Measurements from ENCODE around the gene APOL4. TPM values are rescaled to one million over a fixed set of nuclear protein-coding genes. Genes with fewer than 3 reads are reported as not detected.
"Not testable (repeated sequence)": the region's sequence is repeated elsewhere in the genome, so short reads cannot be mapped to it uniquely, and the experiment has no call there.

Gene APOL4
- total and polyA plus RNA-seq, 5 experiments from 2014 or later: not detected

- H3K4me1 Mint-ChIP-seq: peaks cover 8 to 33% (median 15%) of the 10 kb centered on the region in 4 donors
- POLR2A ChIA-PET: no interaction called here
- peaks cover 0 to 4% (median 3%) of the 10 kb centered on the region in 3 donors for H3K36me3 Mint-ChIP-seq
- H3K27ac Mint-ChIP-seq: peak overlapping the region in 1 of 10 donors; percentile 20
- no peak overlapping the region for H3K4me3 Mint-ChIP-seq
- H3K9me3 Mint-ChIP-seq: peaks cover 0 to 13% (median 0%) of the 10 kb centered on the region in 9 donors
- ATAC-seq: no peak
- no peak for DNase-seq
- peaks cover 2 to 19% (median 8%) of the 10 kb centered on the region in 5 donors for H3K27me3 Mint-ChIP-seq
Observed at GRCh38 chr22:36213586-36213985, 12.0 kb upstream of the APOL4 start.

GRCh38 chr22:36212901-36213300 lies 11.3 kb upstream of the APOL4 start:
- H3K27ac Mint-ChIP-seq: peak overlapping the region in 1 of 10 donors; percentile 20
- ATAC-seq: no peak
- POLR2A ChIA-PET: no interaction called here
- peaks cover 2 to 18% (median 8%) of the 10 kb centered on the region in 5 donors for H3K27me3 Mint-ChIP-seq
- H3K4me1 Mint-ChIP-seq: peaks cover 8 to 32% (median 15%) of the 10 kb centered on the region in 4 donors
- no peak overlapping the region for H3K4me3 Mint-ChIP-seq
- peaks cover 0 to 4% (median 3%) of the 10 kb centered on the region in 3 donors for H3K36me3 Mint-ChIP-seq
- H3K9me3 Mint-ChIP-seq: peaks cover 0 to 13% (median 0%) of the 10 kb centered on the region in 9 donors
- DNase-seq: no peak

- ATAC-seq: peak; percentile 43 to 47
- Mint-ChIP-seq H3K4me1 (peaks cover 8 to 35% (median 15%) of the 10 kb centered on the region in 4 donors), H3K9me3 (peaks cover 0 to 13% (median 0%) of the 10 kb centered on the region in 9 donors), H3K4me3 (peak overlapping the region in 6 of 10 donors; percentile 28 to 64 (median 46)), H3K27me3 (peaks cover 2 to 18% (median 8%) of the 10 kb centered on the region in 5 donors), H3K27ac (peak overlapping the region in 1 of 10 donors; percentile 43), H3K36me3 (peaks cover 0 to 4% (median 3%) of the 10 kb centered on the region in 3 donors)
- POLR2A ChIA-PET: interaction anchor here (0.6 to 1.0 kb wide), 2 partner anchors 16 to 318 kb away, joined by 3 to 6 read pairs; partner anchors contain the start of gene EIF3D
- DNase-seq: no peak
Observed at GRCh38 chr22:36211237-36211861, 9.7 kb upstream of the APOL4 start.

- POLR2A ChIA-PET: no interaction called here
- H3K4me3 Mint-ChIP-seq: no peak overlapping the region
Observed at GRCh38 chr22:36210224-36210623, 8.6 kb upstream of the APOL4 start.

GRCh38 chr22:36209488-36209908 lies 7.9 kb upstream of the APOL4 start:
- H3K4me1 Mint-ChIP-seq: peaks cover 9 to 47% (median 15%) of the 10 kb centered on the region in 4 donors
- POLR2A ChIA-PET, H3K4me3 Mint-ChIP-seq, DNase-seq, ATAC-seq, H3K36me3 Mint-ChIP-seq, H3K27ac Mint-ChIP-seq: not testable (repeated sequence)
- H3K27me3 Mint-ChIP-seq: peaks cover 0 to 17% (median 9%) of the 10 kb centered on the region in 5 donors
- peaks cover 0 to 13% (median 0%) of the 10 kb centered on the region in 9 donors for H3K9me3 Mint-ChIP-seq

More at GRCh38 chr22:36210224-36210623, 8.6 kb upstream of the APOL4 start:
- peaks cover 0 to 13% (median 0%) of the 10 kb centered on the region in 9 donors for H3K9me3 Mint-ChIP-seq
- H3K27me3 Mint-ChIP-seq: peaks cover 0 to 15% (median 5%) of the 10 kb centered on the region in 5 donors
- peaks cover 0 to 4% (median 3%) of the 10 kb centered on the region in 3 donors for H3K36me3 Mint-ChIP-seq
- DNase-seq (no peak), ATAC-seq (no peak)
- H3K27ac Mint-ChIP-seq: peak overlapping the region in 2 of 10 donors; percentile 28 to 29
- H3K4me1 Mint-ChIP-seq: peaks cover 8 to 42% (median 15%) of the 10 kb centered on the region in 4 donors

GRCh38 chr22:36208914-36209313 lies 7.3 kb upstream of the APOL4 start:
- Mint-ChIP-seq H3K4me3 (no peak overlapping the region), H3K9me3 (peaks cover 0 to 13% (median 0%) of the 10 kb centered on the region in 9 donors), H3K27me3 (peaks cover 0 to 22% (median 7%) of the 10 kb centered on the region in 5 donors), H3K4me1 (peaks cover 10 to 52% (median 15%) of the 10 kb centered on the region in 4 donors), H3K27ac (peak overlapping the region in 1 of 10 donors; percentile 16), H3K36me3 (peaks cover 0 to 4% (median 3%) of the 10 kb centered on the region in 3 donors)
- POLR2A ChIA-PET: no interaction called here
- ATAC-seq: no peak
- DNase-seq: no peak

- POLR2A ChIA-PET: no interaction called here
- DNase-seq (no peak), ATAC-seq (no peak)
- Mint-ChIP-seq H3K4me3 (no peak overlapping the region), H3K36me3 (peaks cover 0 to 4% (median 3%) of the 10 kb centered on the region in 3 donors), H3K4me1 (peaks cover 10 to 50% (median 15%) of the 10 kb centered on the region in 4 donors), H3K27ac (peak overlapping the region in 1 of 10 donors; percentile 16), H3K27me3 (peaks cover 0 to 22% (median 5%) of the 10 kb centered on the region in 5 donors), H3K9me3 (peaks cover 0 to 13% (median 0%) of the 10 kb centered on the region in 9 donors)
Observed at GRCh38 chr22:36208162-36208765, 6.7 kb upstream of the APOL4 start.

- DNase-seq (no peak), ATAC-seq (no peak)
- H3K36me3 Mint-ChIP-seq: peaks cover 0 to 4% (median 3%) of the 10 kb centered on the region in 3 donors
- H3K4me1 Mint-ChIP-seq: peaks cover 7 to 39% (median 10%) of the 10 kb centered on the region in 4 donors
- H3K9me3 Mint-ChIP-seq: peaks cover 0 to 13% (median 0%) of the 10 kb centered on the region in 9 donors
- H3K27me3 Mint-ChIP-seq: peaks cover 5 to 22% (median 12%) of the 10 kb centered on the region in 5 donors
- no peak overlapping the region for H3K4me3 Mint-ChIP-seq
- H3K27ac Mint-ChIP-seq: no peak overlapping the region
- POLR2A ChIA-PET: no interaction called here
Observed at GRCh38 chr22:36206255-36206654, 4.6 kb upstream of the APOL4 start.

GRCh38 chr22:36205573-36205972 lies 4.0 kb upstream of the APOL4 start:
- H3K27ac Mint-ChIP-seq, DNase-seq, ATAC-seq, H3K4me3 Mint-ChIP-seq, H3K36me3 Mint-ChIP-seq, POLR2A ChIA-PET: not testable (repeated sequence)
- H3K27me3 Mint-ChIP-seq: peaks cover 5 to 22% (median 12%) of the 10 kb centered on the region in 5 donors
- H3K9me3 Mint-ChIP-seq: peaks cover 0 to 13% (median 0%) of the 10 kb centered on the region in 9 donors
- peaks cover 2 to 32% (median 5%) of the 10 kb centered on the region in 4 donors for H3K4me1 Mint-ChIP-seq

GRCh38 chr22:36204632-36205015 lies 3.0 kb upstream of the APOL4 start:
- Mint-ChIP-seq H3K4me1 (peaks cover 0 to 27% (median under 1%) of the 10 kb centered on the region in 4 donors), H3K36me3 (peaks cover 0 to 4% (median 3%) of the 10 kb centered on the region in 3 donors), H3K9me3 (peaks cover 0 to 8% (median 0%) of the 10 kb centered on the region in 9 donors), H3K4me3 (peak overlapping the region in 2 of 10 donors; percentile 56 to 57), H3K27ac (peak overlapping the region in 5 of 10 donors; percentile 0 to 81 (median 16)), H3K27me3 (peaks cover 5 to 22% (median 12%) of the 10 kb centered on the region in 5 donors)
- POLR2A ChIA-PET: no interaction called here
- DNase-seq (no peak), ATAC-seq (no peak)

GRCh38 chr22:36204001-36204631 lies 2.5 kb upstream of the APOL4 start:
- no peak for ATAC-seq
- Mint-ChIP-seq H3K4me1 (peaks cover 0 to 22% (median 2%) of the 10 kb centered on the region in 4 donors), H3K9me3 (peaks cover 0 to 5% (median 0%) of the 10 kb centered on the region in 9 donors), H3K27ac (peak overlapping the region in 3 of 10 donors; percentile 16 to 81 (median 31)), H3K27me3 (peaks cover 5 to 17% (median 12%) of the 10 kb centered on the region in 5 donors), H3K4me3 (peak overlapping the region in 2 of 10 donors; percentile 56 to 57), H3K36me3 (peaks cover 0 to 2% (median 1%) of the 10 kb centered on the region in 3 donors)
- POLR2A ChIA-PET: no interaction called here
- no peak for DNase-seq

GRCh38 chr22:36203441-36203840 lies 1.8 kb upstream of the APOL4 start:
- DNase-seq, H3K36me3 Mint-ChIP-seq, H3K9me3 Mint-ChIP-seq, H3K27ac Mint-ChIP-seq, ATAC-seq, H3K4me3 Mint-ChIP-seq, POLR2A ChIA-PET: not testable (repeated sequence)
- Mint-ChIP-seq H3K4me1 (peaks cover under 1 to 21% (median 3%) of the 10 kb centered on the region in 4 donors), H3K27me3 (peaks cover 5 to 15% (median 10%) of the 10 kb centered on the region in 5 donors)

All from naive thymus-derived CD8-positive, alpha-beta T cell (primary cell).